Esophagus squamous epithelium (tissue), 5 donors: ENCODE data around the gene PTPA. TPM values are rescaled to one million over a fixed set of nuclear protein-coding genes. Genes with fewer than 3 reads are reported as not detected.

Source experiments
- DNase-seq: peaks from one replicate; lab custom pipeline; 2025; lab: John Stamatoyannopoulos, UW
- H3K27ac ChIP-seq, 4 donors: fragments of 200-600 bp; sonication (generic); one replicate each; pipeline ENCODE4 v1.5.1; 2016 to 2019; ENCODE audit warnings: mild to moderate bottlenecking in 1 of 4
- H3K27me3 ChIP-seq, 4 donors: fragments of 200-600 bp; sonication (generic); 1 replicate in 3 of 4; 2 replicates in 1 of 4; pipeline versions ENCODE4 v1.5.1 to v1.6.0; 2017 to 2021; ENCODE audit warnings: antibody characterized with exemption in 1 of 4
- H3K36me3 ChIP-seq, 3 donors: fragments of 200-600 bp; sonication (generic); one replicate each; pipeline ENCODE4 v1.5.1; 2016 to 2019
- H3K4me1 ChIP-seq, 3 donors: fragments of 200-600 bp; sonication (generic); one replicate each; pipeline ENCODE4 v1.5.1; 2017 to 2019
- H3K4me3 ChIP-seq, 4 donors: fragments of 200-600 bp; sonication (generic); 1 replicate in 3 of 4; 2 replicates in 1 of 4; pipeline ENCODE4 v1.5.1; 2016 to 2019; ENCODE audit warnings: mild to moderate bottlenecking in 2 of 4, moderate library complexity in 1 of 4
- H3K9me3 ChIP-seq, 3 donors: fragments of 200-600 bp; sonication (generic); one replicate each; pipeline ENCODE4 v1.5.1; 2016 to 2019
- CTCF ChIP-seq, 6 experiments: fragments of 450-650 bp in 4 of 6; fragments of 200-600 bp in 2 of 6; sonication (generic) in 2 of 6; IDR thresholded peaks; one replicate each; pipeline ENCODE4 v1.5.1; 2016 to 2019; ENCODE audit warnings: antibody characterized with exemption in 6 of 6, mild to moderate bottlenecking in 4 of 6, moderate library complexity in 4 of 6
- POLR2A ChIP-seq, 4 donors: fragments of 450-650 bp; IDR thresholded peaks; one replicate each; pipeline ENCODE4 v1.6.1; 2017; ENCODE audit warnings: antibody characterized with exemption in 4 of 4, mild to moderate bottlenecking in 4 of 4, moderate library complexity in 3 of 4
- WGBS, 2 donors: methylation state at CpG; one replicate each; pipeline ENCODE4 v1.1.5; 2018; 5-methylcytosine and 5-hydroxymethylcytosine counted together
- intact Hi-C: fragments of 100-400 bp; cut with DNase I; formaldehyde crosslinking; loops from one replicate; pipeline ENCODE4 v1.15.0; 2022
- total RNA-seq, 4 donors: library from RNA; depleted of rRNA; stranded (reverse); fragments of >200 nt; gene quantifications; one replicate each; pipeline ENCODE4 v1.1.0, GENCODE V29; 2016
- donor health status: DM: yes; HTN: yes; CAD: no.

Gene PTPA
- total RNA-seq: 100 to 1,000 TPM in 1 of 4 donors, 10 to 100 TPM in 3; 59.1 to 110 (median 80.6) TPM

DNA sequence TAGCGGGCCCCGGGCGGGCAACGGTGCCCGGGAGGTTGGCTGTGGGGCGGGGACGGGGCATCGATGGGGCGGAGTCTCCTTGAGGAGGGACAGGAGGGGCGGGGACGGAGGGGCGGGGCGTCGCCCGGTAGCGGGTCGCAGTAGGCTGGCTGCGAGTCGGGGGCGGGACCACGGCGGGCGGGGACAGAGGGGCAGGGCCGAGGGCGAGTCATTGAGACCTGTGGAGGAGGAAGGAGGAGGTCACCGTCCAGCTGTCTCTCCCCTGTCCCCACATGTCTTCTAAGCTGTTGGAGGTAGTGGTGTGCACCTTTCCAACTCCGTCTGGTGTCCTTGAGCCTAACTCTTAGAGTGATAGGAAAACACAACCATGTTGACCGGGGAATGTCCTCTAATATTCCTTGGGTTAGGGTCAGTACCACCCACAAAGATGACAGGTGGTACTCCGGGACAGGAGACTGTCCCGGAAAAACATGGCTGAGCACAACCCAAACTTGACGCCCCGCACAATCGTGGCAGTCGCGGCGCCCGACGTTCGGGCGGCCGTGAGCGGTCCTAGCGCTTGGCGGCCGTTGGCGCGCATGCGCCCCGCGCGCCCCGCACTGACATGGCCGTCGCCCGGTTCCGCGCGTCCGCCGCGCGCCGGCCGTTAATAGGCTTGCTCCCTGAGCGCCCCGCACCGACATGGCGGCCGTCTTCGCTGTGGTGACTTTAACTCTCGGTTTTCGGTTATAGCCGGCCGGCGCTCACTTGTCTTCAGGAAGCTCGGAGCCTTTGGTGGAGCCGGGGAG, at the start of gene PTPA, which contains the start of gene CRAT:
TSS of gene PTPA (plus strand) at position 676 of the 788 bp plus-strand sequence. CDS start 186 bp downstream, outside the sequence.
TSS of gene CRAT (minus strand) at position 54 of the 788 bp plus-strand sequence. CDS start 284 bp downstream, outside the sequence.
- Histone ChIP-seq H3K36me3 (peaks cover 0 to 19% (median 0%) of the 10 kb centered on the region in 3 donors), H3K9me3 (no peaks in the 10 kb centered on the region), H3K4me1 (peaks cover 32 to 75% (median 50%) of the 10 kb centered on the region in 3 donors), H3K27ac (peak within 1 kb of the TSS; percentile 94 to 97 (median 96)), H3K27me3 (no peaks in the 10 kb centered on the region), H3K4me3 (peak within 1 kb of the TSS; percentile 79 to 94 (median 84))
- intact Hi-C loops: no loop called here
- TF ChIP-seq CTCF (IDR thresholded peaks at IDR 0.05) (peak in 2 of 6 experiments; percentile 6 to 34), POLR2A (IDR thresholded peaks at IDR 0.05) (peak in 3 of 4 donors; percentile 93 to 99 (median 95))
- DNase-seq: peak; percentile 85
- WGBS, 2 donors: 0 to 1% methylated on average over 1 to 46 of the region's 77 CpGs

- H3K4me1 ChIP-seq: no peaks in the 10 kb centered on the region
- TF ChIP-seq POLR2A (IDR thresholded peaks at IDR 0.05) (no peak), CTCF (IDR thresholded peaks at IDR 0.05) (no peak)
- H3K27me3 ChIP-seq: no peaks in the 10 kb centered on the region
- intact Hi-C loops: no loop called here
- H3K36me3 ChIP-seq: peaks cover 33 to 98% (median 48%) of the 10 kb centered on the region in 3 donors
- no CpG with 5 or more reads among the region's 9 CpGs for WGBS, 2 donors
- DNase-seq: no peak
- H3K4me3 ChIP-seq: no peak overlapping the region
- H3K9me3 ChIP-seq: no peaks in the 10 kb centered on the region
- no peak overlapping the region for H3K27ac ChIP-seq
Observed at GRCh38 chr9:129063061-129063460, 48.2 kb upstream of the PTPA start.

DNA sequence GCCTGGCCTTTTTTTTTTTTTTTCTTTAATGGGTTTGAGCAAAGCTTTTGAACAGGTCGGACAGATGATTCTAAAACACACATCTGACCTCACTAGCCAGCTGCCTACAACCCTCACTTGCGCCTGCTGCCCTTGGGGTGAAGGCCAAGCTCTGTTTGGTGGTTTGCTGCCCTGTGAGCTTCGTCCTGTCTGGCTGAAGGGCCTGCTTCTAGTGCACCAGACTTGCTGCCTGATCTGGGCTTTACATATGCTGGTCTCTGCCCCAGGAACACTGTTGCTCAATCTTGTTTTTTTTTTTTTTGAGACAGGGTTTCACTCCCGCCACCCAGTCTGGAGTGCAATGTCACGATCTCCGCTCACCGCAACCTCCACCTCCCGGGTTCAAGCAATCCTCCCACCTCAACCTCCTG, 46.7 kb upstream of the PTPA start:
- no peak for DNase-seq
- no peak for TF ChIP-seq POLR2A (IDR thresholded peaks at IDR 0.05)
- TF ChIP-seq CTCF (IDR thresholded peaks at IDR 0.05): no peak
- intact Hi-C loops: no loop called here
- Histone ChIP-seq H3K36me3 (peaks cover 36 to 100% (median 51%) of the 10 kb centered on the region in 3 donors), H3K27ac (no peak overlapping the region), H3K9me3 (no peaks in the 10 kb centered on the region), H3K27me3 (no peaks in the 10 kb centered on the region), H3K4me3 (no peak overlapping the region), H3K4me1 (no peaks in the 10 kb centered on the region)
- 92 to 95% methylated on average over 8 of the region's 8 CpGs for WGBS, 2 donors

DNA sequence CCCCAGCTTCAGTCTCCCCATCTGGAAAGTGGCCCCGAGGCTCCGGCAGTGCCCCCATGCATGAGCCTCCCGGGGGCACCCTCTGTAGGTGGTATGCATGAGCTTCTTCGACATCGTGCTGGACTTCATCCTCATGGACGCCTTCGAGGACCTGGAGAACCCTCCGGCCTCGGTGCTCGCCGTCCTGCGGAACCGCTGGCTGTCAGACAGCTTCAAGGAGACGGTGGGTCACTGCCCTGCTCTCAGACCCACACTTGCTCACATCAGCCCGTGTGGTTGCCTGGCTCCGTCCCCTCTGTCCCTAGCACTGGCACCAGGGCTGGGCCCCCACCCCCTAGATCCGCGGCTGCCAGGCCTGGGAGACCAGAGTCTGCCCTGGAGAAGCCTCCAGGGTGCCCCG, 43.1 kb upstream of the PTPA start:
- Histone ChIP-seq H3K27me3 (no peaks in the 10 kb centered on the region), H3K36me3 (peaks cover 23 to 91% (median 26%) of the 10 kb centered on the region in 3 donors), H3K27ac (peak overlapping the region in 1 of 4 donors; percentile 39), H3K9me3 (no peaks in the 10 kb centered on the region), H3K4me3 (no peak overlapping the region), H3K4me1 (no peaks in the 10 kb centered on the region)
- 89 to 93% methylated on average over 6 to 14 of the region's 19 CpGs for WGBS, 2 donors
- DNase-seq: no peak
- intact Hi-C loops: no loop called here
- no peak for TF ChIP-seq CTCF (IDR thresholded peaks at IDR 0.05)
- no peak for TF ChIP-seq POLR2A (IDR thresholded peaks at IDR 0.05)
